Smooth muscle cell (in vitro differentiated cells): ENCODE results near the gene MEX3C. TPM values are rescaled to one million over a fixed set of nuclear protein-coding genes. Genes with fewer than 3 reads are reported as not detected.

Experiments used
- DNase-seq: peaks from one replicate; lab custom pipeline; 2025; ENCODE audit not compliant: unreplicated experiment; lab: John Stamatoyannopoulos, UW
- H2AFZ ChIP-seq: fragments of 200-600 bp; sonication (generic); 2 replicates; pipeline ENCODE4 v1.6.0; 2016; ENCODE audit warnings: antibody characterized with exemption, low read depth, mild to moderate bottlenecking
- H3F3A ChIP-seq: fragments of 200-600 bp; sonication (generic); 2 replicates; pipeline ENCODE4 v1.6.0; 2017; ENCODE audit warnings: antibody characterized with exemption, low read depth
- H3K27ac ChIP-seq: fragments of 200-600 bp; sonication (generic); 2 replicates; pipeline ENCODE4 v1.5.1; 2016; ENCODE audit warnings: low read depth, mild to moderate bottlenecking
- H3K27me3 ChIP-seq: fragments of 200-600 bp; sonication (generic); 2 replicates; pipeline ENCODE4 v1.6.1; 2016; ENCODE audit warnings: low read depth, mild to moderate bottlenecking
- H3K36me3 ChIP-seq: fragments of 200-600 bp; sonication (generic); 2 replicates; pipeline ENCODE4 v1.5.1; 2016; ENCODE audit warnings: low read depth
- H3K4me1 ChIP-seq: fragments of 200-600 bp; sonication (generic); 2 replicates; pipeline ENCODE4 v1.5.1; 2016; ENCODE audit warnings: low read depth
- H3K4me2 ChIP-seq: fragments of 200-600 bp; sonication (generic); 2 replicates; pipeline ENCODE4 v1.6.0; 2016; ENCODE audit warnings: mild to moderate bottlenecking
- H3K4me3 ChIP-seq: fragments of 200-600 bp; sonication (generic); 2 replicates; pipeline ENCODE4 v1.5.1; 2016; ENCODE audit warnings: mild to moderate bottlenecking
- H3K79me2 ChIP-seq: fragments of 200-600 bp; sonication (generic); 2 replicates; pipeline ENCODE4 v1.6.0; 2016; ENCODE audit warnings: low read depth, mild to moderate bottlenecking
- H3K9ac ChIP-seq: fragments of 200-600 bp; sonication (generic); 2 replicates; pipeline ENCODE4 v1.6.0; 2016; ENCODE audit warnings: low read depth
- H3K9me3 ChIP-seq: fragments of 200-600 bp; sonication (generic); replicated peaks from 2 replicates; pipeline ENCODE4 v1.5.1; 2016; ENCODE audit warnings: low read depth
- H4K20me1 ChIP-seq: fragments of 200-600 bp; sonication (generic); 2 replicates; pipeline ENCODE4 v1.6.0; 2016; ENCODE audit warnings: low read depth
- CTCF ChIP-seq: fragments of 200-600 bp; sonication (generic); IDR thresholded peaks from 2 replicates; pipeline ENCODE4 v1.5.1; 2017; ENCODE audit warnings: borderline replicate concordance, mild to moderate bottlenecking, antibody characterized with exemption; ENCODE audit not compliant: insufficient read depth, poor library complexity, severe bottlenecking
- WGBS: methylation state at CpG from one replicate; pipeline ENCODE4 v1.1.7; 2016; ENCODE audit warnings: low lambda C conversion rate; 5-methylcytosine and 5-hydroxymethylcytosine counted together
- polyA plus RNA-seq: library from polyadenylated mRNA; unstranded; fragments of >200 nt; fragmentation: Nextera tagmentation; extraction: Ambion mirVana; gene quantifications from 2 replicates; pipeline ENCODE4 v1.2.1, GENCODE V29; 2016
- total RNA-seq: library from RNA; depleted of rRNA; stranded (reverse); fragments of >200 nt; gene quantifications from 2 replicates; pipeline ENCODE4 v1.2.3, GENCODE V29; 2014

The MEX3C gene
- total and polyA plus RNA-seq, 2 experiments from 2014 or later, result 34.4 to 81.4 TPM

GRCh38 chr18:51133580-51134160 lies 63.8 kb downstream of the MEX3C start:
- Histone ChIP-seq H3K4me2 (no peak overlapping the region), H3K9me3 (no peaks in the 10 kb centered on the region), H3K4me3 (no peak overlapping the region), H3K27me3 (no peaks in the 10 kb centered on the region), H3K36me3 (no peaks in the 10 kb centered on the region), H3K4me1 (no peaks in the 10 kb centered on the region), H3K27ac (no peak overlapping the region), H4K20me1 (no peaks in the 10 kb centered on the region), H3F3A (peaks cover 4% of the 10 kb centered on the region), H2AFZ (no peak overlapping the region), H3K79me2 (no peaks in the 10 kb centered on the region), H3K9ac (no peak overlapping the region)
- no peak for TF ChIP-seq CTCF
- DNase-seq, result no peak
- 95% methylated on average over 12 of the region's 12 CpGs for WGBS

- H3K27me3 ChIP-seq, result no peaks in the 10 kb centered on the region
- H3K9ac ChIP-seq, result no peak overlapping the region
- no peak overlapping the region for H2AFZ ChIP-seq
- DNase-seq, result no peak
- no peaks in the 10 kb centered on the region for H3K9me3 ChIP-seq
- H3F3A ChIP-seq, result peaks cover 4% of the 10 kb centered on the region
- WGBS, result 87% methylated on average over 6 of the region's 6 CpGs
- no peaks in the 10 kb centered on the region for H3K36me3 ChIP-seq
- no peak overlapping the region for H3K27ac ChIP-seq
- no peak for TF ChIP-seq CTCF
- no peaks in the 10 kb centered on the region for H4K20me1 ChIP-seq
- H3K4me3 ChIP-seq, result no peak overlapping the region
- no peaks in the 10 kb centered on the region for H3K79me2 ChIP-seq
- H3K4me1 ChIP-seq, result no peaks in the 10 kb centered on the region
- no peak overlapping the region for H3K4me2 ChIP-seq
These were observed 65.1 kb downstream of the MEX3C start for GRCh38 chr18:51132256-51132935.

GRCh38 chr18:51128533-51128932 lies 68.9 kb downstream of the MEX3C start:
- H3K27ac ChIP-seq, result no peak overlapping the region
- no peak for DNase-seq

More at GRCh38 chr18:51128533-51128932, 68.9 kb downstream of the MEX3C start:
- no peak for TF ChIP-seq CTCF
- Histone ChIP-seq H3K36me3 (no peaks in the 10 kb centered on the region), H3K9me3 (no peaks in the 10 kb centered on the region), H3K4me3 (no peak overlapping the region), H4K20me1 (no peaks in the 10 kb centered on the region), H3K27me3 (no peaks in the 10 kb centered on the region), H3K4me1 (no peaks in the 10 kb centered on the region), H3K79me2 (no peaks in the 10 kb centered on the region), H3K4me2 (no peak overlapping the region), H3K9ac (no peak overlapping the region), H2AFZ (no peak overlapping the region), H3F3A (no peaks in the 10 kb centered on the region)
- 79% methylated on average over 4 of the region's 4 CpGs for WGBS
